ENCODE measurements around the gene NDOR1. TPM values are rescaled to one million over a fixed set of nuclear protein-coding genes. Genes with fewer than 3 reads are reported as not detected.

Gene NDOR1
- total and polyA plus RNA-seq, 4 donors: 4.5 to 22.0 (median 12.0) TPM

- Histone ChIP-seq H3K27me3 (ENCODE audit: control insufficient read depth in 3 of 3, insufficient read depth in 3 of 3, low read length in 2 of 3) (no peaks in the 10 kb centered on the region), H3K9me3 (ENCODE audit: control insufficient read depth in 4 of 4, insufficient read depth in 3 of 4, low read length in 3 of 4) (no peaks in the 10 kb centered on the region), H3K4me3 (no peak overlapping the region), H3K27ac (ENCODE audit: low read depth in 1 of 2, low read length in 1 of 2) (no peak overlapping the region), H3K36me3 (ENCODE audit: control insufficient read depth in 4 of 4, insufficient read depth in 4 of 4, low read length in 4 of 4) (peaks cover 0 to 19% (median 4%) of the 10 kb centered on the region in 4 donors), H3K4me1 (ENCODE audit: control insufficient read depth in 5 of 5, insufficient read depth in 5 of 5, low read length in 5 of 5) (peaks cover 14 to 28% (median 16%) of the 10 kb centered on the region in 5 donors), H3K9ac (ENCODE audit: insufficient read depth in 1 of 2, low read length in 2 of 2) (no peak overlapping the region)
- ATAC-seq (ENCODE audit: insufficient read depth, low FRiP score) (no peak), DNase-seq (no peak)
- no peak for TF ChIP-seq CTCF (IDR thresholded peaks at IDR 0.05; ENCODE audit: control extremely low read depth, extremely low read depth)
- 90 to 93% methylated on average over 22 of the region's 22 CpGs for WGBS, 2 donors
Observed at GRCh38 chr9:137191691-137192447, 13.6 kb upstream of the NDOR1 start.

DNA sequence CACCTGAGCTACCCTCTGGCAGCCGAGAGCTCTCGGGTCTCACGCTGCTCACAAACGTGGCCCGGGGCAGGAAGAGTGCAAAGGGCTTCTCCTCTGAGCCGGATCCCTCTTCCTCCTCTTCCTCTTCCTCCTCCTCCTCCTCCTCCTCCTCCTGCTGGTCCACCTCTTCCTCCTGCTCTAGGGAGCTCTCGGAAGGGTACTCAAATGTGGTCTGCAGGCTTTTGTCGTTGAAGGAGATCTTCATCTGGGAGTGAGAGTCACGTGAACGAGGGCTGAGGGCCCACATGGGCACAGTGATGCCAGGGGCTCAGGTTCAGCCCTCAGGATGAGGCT lies 13.1 kb upstream of the NDOR1 start:
- Histone ChIP-seq H3K4me3 (no peak overlapping the region), H3K9me3 (ENCODE audit: control insufficient read depth in 4 of 4, insufficient read depth in 3 of 4, low read length in 3 of 4) (no peaks in the 10 kb centered on the region), H3K4me1 (ENCODE audit: control insufficient read depth in 5 of 5, insufficient read depth in 5 of 5, low read length in 5 of 5) (peaks cover 11 to 23% (median 14%) of the 10 kb centered on the region in 5 donors), H3K27ac (ENCODE audit: low read depth in 1 of 2, low read length in 1 of 2) (no peak overlapping the region), H3K27me3 (ENCODE audit: control insufficient read depth in 3 of 3, insufficient read depth in 3 of 3, low read length in 2 of 3) (no peaks in the 10 kb centered on the region), H3K9ac (ENCODE audit: insufficient read depth in 1 of 2, low read length in 2 of 2) (no peak overlapping the region), H3K36me3 (ENCODE audit: control insufficient read depth in 4 of 4, insufficient read depth in 4 of 4, low read length in 4 of 4) (peaks cover 0 to 19% (median 4%) of the 10 kb centered on the region in 4 donors)
- no peak for TF ChIP-seq CTCF (IDR thresholded peaks at IDR 0.05; ENCODE audit: control extremely low read depth, extremely low read depth)
- no peak for ATAC-seq (ENCODE audit: insufficient read depth, low FRiP score)
- 79 to 82% methylated on average over 9 to 10 of the region's 10 CpGs for WGBS, 2 donors
- no peak for DNase-seq

DNA sequence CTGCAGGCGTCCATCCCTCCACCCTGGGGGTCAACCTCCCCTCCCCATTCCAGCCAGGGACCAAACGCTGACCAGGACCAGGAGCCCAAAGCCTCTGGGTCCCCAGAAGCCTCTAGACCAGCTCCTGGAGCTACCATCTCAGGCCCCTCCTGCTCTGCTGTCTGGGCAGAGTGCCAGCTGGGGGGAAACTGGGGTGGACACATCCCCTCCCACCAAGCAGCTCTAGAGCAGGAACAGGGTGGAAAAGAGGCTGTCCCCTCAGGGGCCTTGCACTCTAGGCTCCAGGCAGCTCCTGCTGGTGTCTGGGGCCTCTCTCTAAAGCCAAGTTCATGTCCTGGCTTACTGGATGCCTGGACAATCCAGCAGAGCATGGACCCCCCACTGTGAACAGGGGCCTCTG lies 12.6 kb upstream of the NDOR1 start:
- H3K27me3 ChIP-seq (ENCODE audit: control insufficient read depth in 3 of 3, insufficient read depth in 3 of 3, low read length in 2 of 3): no peaks in the 10 kb centered on the region
- no peak overlapping the region for H3K27ac ChIP-seq (ENCODE audit: low read depth in 1 of 2, low read length in 1 of 2)
- H3K4me3 ChIP-seq: no peak overlapping the region
- DNase-seq (no peak), ATAC-seq (ENCODE audit: insufficient read depth, low FRiP score) (no peak)
- no peak overlapping the region for H3K9ac ChIP-seq (ENCODE audit: insufficient read depth in 1 of 2, low read length in 2 of 2)
- H3K4me1 ChIP-seq (ENCODE audit: control insufficient read depth in 5 of 5, insufficient read depth in 5 of 5, low read length in 5 of 5): peaks cover 8 to 21% (median 13%) of the 10 kb centered on the region in 5 donors
- no peak for TF ChIP-seq CTCF (IDR thresholded peaks at IDR 0.05; ENCODE audit: control extremely low read depth, extremely low read depth)
- WGBS, 2 donors: 85 to 93% methylated on average over 2 of the region's 2 CpGs
- peaks cover 0 to 19% (median 4%) of the 10 kb centered on the region in 4 donors for H3K36me3 ChIP-seq (ENCODE audit: control insufficient read depth in 4 of 4, insufficient read depth in 4 of 4, low read length in 4 of 4)
- no peaks in the 10 kb centered on the region for H3K9me3 ChIP-seq (ENCODE audit: control insufficient read depth in 4 of 4, insufficient read depth in 3 of 4, low read length in 3 of 4)
